ENCODE measurements around the gene FAM181B. TPM values are rescaled to one million over a fixed set of nuclear protein-coding genes. Genes with fewer than 3 reads are reported as not detected.
A peak's percentile ranks its signal among the peaks of the same experiment; 100 is the strongest.

Gene FAM181B
- total RNA-seq, 1 experiment from 2014 or later, result 1.1 TPM

GRCh38 chr11:82750643-82751139 lies 17.0 kb upstream of the FAM181B start:
- in situ Hi-C loops (cut with HindIII; ENCODE audit: low pct_unique_long_range_greater_than_20kb, low sequenced_read_pairs), result no loop called here
- no peak for DNase-seq (ENCODE audit: low read depth, low spot score)

- in situ Hi-C loops (cut with HindIII; ENCODE audit: low pct_unique_long_range_greater_than_20kb, low sequenced_read_pairs), result no loop called here
- DNase-seq (ENCODE audit: low read depth, low spot score), result no peak
Measured at GRCh38 chr11:82747471-82747870, 13.8 kb upstream of the FAM181B start.

GRCh38 chr11:82738091-82738490 lies 4.4 kb upstream of the FAM181B start:
- no peak for DNase-seq (ENCODE audit: low read depth, low spot score)
- in situ Hi-C loops (cut with HindIII; ENCODE audit: low pct_unique_long_range_greater_than_20kb, low sequenced_read_pairs), result no loop called here

GRCh38 chr11:82734120-82734479 lies 436 bp upstream of the FAM181B start:
- in situ Hi-C loops (cut with HindIII; ENCODE audit: low pct_unique_long_range_greater_than_20kb, low sequenced_read_pairs), result no loop called here
- DNase-seq (ENCODE audit: low read depth, low spot score), result no peak

- in situ Hi-C loops (cut with HindIII; ENCODE audit: low pct_unique_long_range_greater_than_20kb, low sequenced_read_pairs), result no loop called here
- no peak for DNase-seq (ENCODE audit: low read depth, low spot score)
Measured at GRCh38 chr11:82732734-82733443, 775 bp downstream of the FAM181B start.

- no peak for DNase-seq (ENCODE audit: low read depth, low spot score)
- in situ Hi-C loops (cut with HindIII; ENCODE audit: low pct_unique_long_range_greater_than_20kb, low sequenced_read_pairs), result no loop called here
Measured at GRCh38 chr11:82732348-82732733, 1.3 kb downstream of the FAM181B start.

GRCh38 chr11:82731691-82732277 lies 1.9 kb downstream of the FAM181B start:
- DNase-seq (ENCODE audit: low read depth, low spot score), result no peak
- in situ Hi-C loops (cut with HindIII; ENCODE audit: low pct_unique_long_range_greater_than_20kb, low sequenced_read_pairs), result no loop called here

- DNase-seq (ENCODE audit: low read depth, low spot score), result no peak
- in situ Hi-C loops (cut with HindIII; ENCODE audit: low pct_unique_long_range_greater_than_20kb, low sequenced_read_pairs), result no loop called here
Measured at GRCh38 chr11:82730754-82731153, 2.9 kb downstream of the FAM181B start.

GRCh38 chr11:82730286-82730685 lies 3.4 kb downstream of the FAM181B start:
- in situ Hi-C loops (cut with HindIII; ENCODE audit: low pct_unique_long_range_greater_than_20kb, low sequenced_read_pairs), result no loop called here
- DNase-seq (ENCODE audit: low read depth, low spot score), result no peak

GRCh38 chr11:82724026-82724425 lies 9.6 kb downstream of the FAM181B start:
- DNase-seq (ENCODE audit: low read depth, low spot score), result no peak
- in situ Hi-C loops (cut with HindIII; ENCODE audit: low pct_unique_long_range_greater_than_20kb, low sequenced_read_pairs), result no loop called here

- in situ Hi-C loops (cut with HindIII; ENCODE audit: low pct_unique_long_range_greater_than_20kb, low sequenced_read_pairs), result no loop called here
- no peak for DNase-seq (ENCODE audit: low read depth, low spot score)
Measured at GRCh38 chr11:82722231-82722630, 11.4 kb downstream of the FAM181B start.

GRCh38 chr11:82720267-82721065 lies 13.2 kb downstream of the FAM181B start:
- in situ Hi-C loops (cut with HindIII; ENCODE audit: low pct_unique_long_range_greater_than_20kb, low sequenced_read_pairs), result no loop called here
- DNase-seq (ENCODE audit: low read depth, low spot score), result no peak

- in situ Hi-C loops (cut with HindIII; ENCODE audit: low pct_unique_long_range_greater_than_20kb, low sequenced_read_pairs), result no loop called here
Measured at GRCh38 chr11:82719361-82720105, 14.1 kb downstream of the FAM181B start.

GRCh38 chr11:82718821-82719220 lies 14.8 kb downstream of the FAM181B start:
- DNase-seq (ENCODE audit: low read depth, low spot score), result no peak
- in situ Hi-C loops (cut with HindIII; ENCODE audit: low pct_unique_long_range_greater_than_20kb, low sequenced_read_pairs), result no loop called here

More at GRCh38 chr11:82719361-82720105, 14.1 kb downstream of the FAM181B start:
- DNase-seq (ENCODE audit: low read depth, low spot score), result no peak

- DNase-seq (ENCODE audit: low read depth, low spot score), result peak; percentile 80
- in situ Hi-C loops (cut with HindIII; ENCODE audit: low pct_unique_long_range_greater_than_20kb, low sequenced_read_pairs), result no loop called here
Measured at GRCh38 chr11:82718307-82718706, 15.4 kb downstream of the FAM181B start.

GRCh38 chr11:82714346-82715174 lies 19.1 kb downstream of the FAM181B start:
- in situ Hi-C loops (cut with HindIII; ENCODE audit: low pct_unique_long_range_greater_than_20kb, low sequenced_read_pairs), result no loop called here
- DNase-seq (ENCODE audit: low read depth, low spot score), result no peak

- in situ Hi-C loops (cut with HindIII; ENCODE audit: low pct_unique_long_range_greater_than_20kb, low sequenced_read_pairs), result no loop called here
- DNase-seq (ENCODE audit: low read depth, low spot score), result no peak
Measured at GRCh38 chr11:82711648-82712047, 22.0 kb downstream of the FAM181B start.

Data from SK-MEL-5 (cell line).